HEK293T (cell line): ENCODE data around the gene SDR42E2.

Experiments
- BHLHE40 ChIP-seq: fragments of 450-650 bp; IDR thresholded peaks from 2 replicates; pipeline ENCODE4 v1.6.1; 2016; ENCODE audit warnings: mild to moderate bottlenecking, moderate library complexity, borderline replicate concordance
- CTBP1 ChIP-seq: fragments of 450-650 bp; IDR thresholded peaks from 2 replicates; pipeline ENCODE4 v1.6.1; 2016; ENCODE audit warnings: borderline replicate concordance
- ELF4 ChIP-seq: fragments of 450-650 bp; IDR thresholded peaks from 2 replicates; pipeline ENCODE4 v1.6.1; 2017; ENCODE audit warnings: antibody characterized with exemption
- FOXK2 ChIP-seq: fragments of 450-650 bp; IDR thresholded peaks from 2 replicates; pipeline ENCODE4 v1.6.1; 2016; ENCODE audit warnings: mild to moderate bottlenecking
- FOXM1 ChIP-seq: fragments of 450-650 bp; IDR thresholded peaks from 2 replicates; pipeline ENCODE4 v1.6.1; 2017; ENCODE audit warnings: mild to moderate bottlenecking, borderline replicate concordance
- HDGF ChIP-seq: fragments of 450-650 bp; IDR thresholded peaks from 2 replicates; pipeline ENCODE4 v1.6.1; 2017; ENCODE audit warnings: antibody characterized with exemption, borderline replicate concordance
- SP1 ChIP-seq: fragments of 450-650 bp; IDR thresholded peaks from 2 replicates; pipeline ENCODE4 v1.6.1; 2017
- TARDBP ChIP-seq: fragments of 450-650 bp; IDR thresholded peaks from 2 replicates; pipeline ENCODE4 v1.6.1; 2016
- ZNF384 ChIP-seq: fragments of 450-650 bp; IDR thresholded peaks from 2 replicates; pipeline ENCODE4 v1.6.1; 2016

GRCh38 chr16:22164482-22164881 lies 2.2 kb downstream of the SDR42E2 start:
- TF ChIP-seq SP1 = no peak
- no peak for TF ChIP-seq HDGF
- no peak for TF ChIP-seq FOXM1
- no peak for TF ChIP-seq FOXK2
- TF ChIP-seq CTBP1 = no peak
- TF ChIP-seq ELF4 = no peak
- TF ChIP-seq TARDBP = no peak
- TF ChIP-seq BHLHE40 = no peak
- TF ChIP-seq ZNF384 = no peak
